Medulla oblongata (tissue), 1 donor: Measurements from ENCODE around the gene KHDRBS2.
A peak's percentile ranks its signal among the peaks of the same experiment; 100 is the strongest.

ENCODE experiments used
- DNase-seq: peaks from one replicate; pipeline ENCODE4 v3.0.0-alpha.2; 2015; ENCODE audit errors: extremely low spot score

KHDRBS2 gene

DNA sequence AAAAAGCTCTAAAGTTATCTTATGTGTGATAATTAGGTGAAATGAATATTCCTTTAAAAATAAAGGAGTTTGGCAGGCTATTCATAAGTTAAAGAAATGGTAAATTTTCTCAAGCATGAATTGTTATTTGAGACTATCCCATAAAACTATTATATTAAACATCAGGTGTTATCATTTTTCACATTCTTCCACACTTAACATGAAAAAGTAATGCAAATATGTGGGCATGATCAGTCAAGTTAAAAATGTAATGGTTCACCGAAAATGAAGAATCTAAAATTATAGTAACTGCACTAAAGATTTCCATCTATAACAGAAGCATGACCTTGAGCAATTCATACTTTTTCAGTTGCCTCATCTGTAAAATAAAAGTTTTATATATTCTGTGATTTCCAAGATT is 110.8 kb downstream of the KHDRBS2 start:
- DNase-seq: no peak

DNA sequence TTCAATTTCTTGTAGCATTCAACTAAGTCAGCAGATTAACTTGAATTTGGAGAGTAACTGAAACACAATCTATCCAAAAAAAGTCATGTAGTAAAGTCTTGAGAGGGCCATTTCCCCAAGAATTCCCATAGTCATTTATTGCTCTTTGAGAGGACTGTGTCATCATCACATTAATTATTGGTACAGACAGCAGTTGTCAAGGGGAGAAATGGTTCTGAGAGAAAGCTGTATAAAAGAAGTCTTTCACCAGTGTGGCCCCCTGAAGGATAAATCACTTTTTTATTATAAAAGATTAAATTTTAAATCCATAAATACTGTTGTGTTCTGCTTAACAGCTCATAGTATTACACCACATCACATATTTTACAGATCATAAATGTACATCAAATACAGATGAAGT is 111.5 kb downstream of the KHDRBS2 start:
- DNase-seq: no peak

DNA sequence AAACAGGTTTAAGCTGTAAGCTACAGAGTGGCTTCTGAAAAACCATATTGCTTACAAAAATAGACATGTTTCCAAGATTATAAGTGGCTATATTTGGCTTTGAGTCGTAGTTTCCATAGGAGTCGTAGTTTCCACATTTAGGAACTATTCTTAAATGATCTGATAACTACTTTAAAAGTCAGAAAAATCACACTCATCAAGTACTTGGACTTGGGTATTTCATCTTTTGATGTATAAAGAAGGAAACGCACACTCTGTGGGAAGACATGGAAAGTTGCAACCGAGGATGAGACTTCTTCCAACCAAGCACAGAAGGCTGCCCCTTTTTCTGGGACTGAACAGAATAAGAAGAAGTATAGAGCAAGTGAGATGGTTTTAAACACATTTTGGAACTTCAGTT is 118.3 kb downstream of the KHDRBS2 start:
- no peak for DNase-seq

GRCh38 chr6:62162858-62163257 is 123.2 kb downstream of the KHDRBS2 start:
- DNase-seq: no peak

- DNase-seq: no peak
These were observed 133.2 kb downstream of the KHDRBS2 start for GRCh38 chr6:62152796-62153195.

DNA sequence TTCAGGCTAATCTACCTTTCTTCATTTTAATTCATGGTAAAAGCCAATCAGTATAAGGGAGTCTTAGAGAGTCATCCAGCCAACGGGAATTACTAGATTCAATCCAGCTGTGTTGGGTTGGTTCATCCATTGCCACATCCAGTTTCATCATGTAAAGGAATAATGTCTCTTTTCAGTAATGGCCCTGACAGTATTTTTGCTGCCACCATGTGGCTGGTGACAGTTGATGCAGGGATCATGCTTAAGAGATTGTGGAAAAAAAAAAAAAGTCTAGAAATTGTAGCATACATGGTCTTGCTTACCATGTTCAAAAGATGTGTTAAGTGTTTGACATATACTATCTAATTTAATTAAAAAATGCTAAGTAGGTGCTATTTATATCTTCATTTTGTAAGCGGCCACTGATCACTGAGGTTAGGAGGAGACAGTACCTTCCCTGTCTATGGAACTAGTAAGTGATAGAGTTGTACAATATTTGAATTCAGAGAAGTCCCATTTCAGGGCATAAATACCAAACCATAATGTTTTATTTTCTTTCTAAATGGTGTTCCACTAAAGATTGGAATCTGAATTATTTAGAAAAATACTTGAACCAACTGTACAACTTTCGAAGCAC is 135.9 kb downstream of the KHDRBS2 start:
- peak; percentile 75 for DNase-seq

DNA sequence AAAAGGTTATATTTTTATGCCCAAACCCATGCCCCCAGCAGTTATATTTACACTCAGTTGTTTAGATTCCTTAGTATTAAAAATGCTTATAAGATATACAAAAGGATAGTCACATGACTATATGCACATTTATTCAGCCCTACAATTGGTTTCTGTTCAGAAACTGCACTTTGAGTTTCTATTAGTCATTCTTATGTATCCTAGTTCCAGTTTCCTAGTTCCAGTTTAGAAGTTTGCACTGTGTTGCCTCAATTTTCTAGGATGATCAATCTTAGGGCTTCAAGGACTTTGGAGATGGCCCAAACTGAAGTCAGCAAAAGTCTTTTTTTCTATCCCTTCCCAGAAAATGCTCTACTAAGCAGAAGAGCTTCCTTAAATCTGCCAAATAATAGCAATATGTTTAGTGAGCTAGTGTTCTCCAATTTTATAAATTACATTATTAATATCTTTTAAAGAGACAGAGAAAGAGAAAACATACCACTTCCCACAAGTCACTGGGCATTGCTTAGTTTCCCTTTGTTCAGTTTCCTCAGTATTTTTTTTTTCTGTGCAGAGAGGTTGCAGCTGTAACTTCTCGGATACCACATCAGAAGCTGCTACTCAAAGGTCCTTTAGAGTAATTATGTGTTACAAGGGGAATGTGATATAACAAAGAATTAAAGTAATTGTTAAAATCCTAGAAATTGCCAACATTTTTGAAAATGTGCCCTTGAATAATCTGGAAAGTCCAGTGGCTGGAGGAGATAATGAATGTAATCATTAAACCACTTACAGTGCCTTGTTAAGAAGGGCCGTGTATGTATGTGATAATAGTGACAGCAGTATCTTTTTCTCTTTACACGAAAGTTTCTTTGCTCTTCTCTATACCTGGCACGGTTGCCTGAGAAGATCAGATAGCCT is 138.8 kb downstream of the KHDRBS2 start:
- peak; percentile 9 for DNase-seq

GRCh38 chr6:62129127-62129526 is 156.9 kb downstream of the KHDRBS2 start:
- no peak for DNase-seq

DNA sequence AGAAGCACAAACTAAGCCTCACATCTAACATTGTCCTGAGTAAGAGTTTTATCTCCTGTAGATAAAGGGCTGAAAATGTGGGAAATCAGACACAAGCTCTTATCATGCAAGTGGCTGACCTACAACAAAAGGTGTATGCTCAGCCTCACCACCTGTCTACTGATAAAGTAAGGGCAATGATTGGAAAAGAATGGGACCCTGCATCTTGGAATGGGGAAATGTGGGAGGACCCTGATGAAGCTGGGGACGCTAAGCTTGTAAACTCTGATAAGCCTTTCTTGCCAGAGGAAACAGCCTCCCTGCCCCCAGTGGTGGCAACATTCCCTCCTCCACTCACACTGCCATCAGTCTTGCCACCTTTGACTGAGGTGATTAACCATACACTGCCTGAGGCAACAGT is 166.6 kb downstream of the KHDRBS2 start:
- no peak for DNase-seq

- DNase-seq: no peak
These were observed 182.7 kb downstream of the KHDRBS2 start for GRCh38 chr6:62103186-62103859.

DNA sequence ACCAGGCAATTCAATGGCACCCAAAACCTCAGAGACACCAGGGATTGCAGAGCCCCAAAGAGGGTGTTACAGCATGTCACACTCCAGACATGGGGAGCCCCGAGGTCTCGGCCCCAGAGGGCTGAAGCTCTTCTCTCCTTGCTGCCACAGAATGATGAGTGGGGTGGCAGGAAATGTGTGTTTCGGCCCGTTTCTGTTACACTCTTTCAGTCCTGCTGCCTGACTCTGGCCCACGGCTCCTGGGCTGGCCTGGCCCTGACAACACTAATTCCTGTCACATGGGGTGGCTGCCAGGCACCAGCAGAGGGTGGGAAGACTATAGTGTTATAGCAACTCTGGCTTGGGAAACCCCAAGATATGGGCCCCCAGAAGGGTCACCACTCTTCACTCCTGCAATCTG is 183.6 kb downstream of the KHDRBS2 start:
- DNase-seq: no peak

DNA sequence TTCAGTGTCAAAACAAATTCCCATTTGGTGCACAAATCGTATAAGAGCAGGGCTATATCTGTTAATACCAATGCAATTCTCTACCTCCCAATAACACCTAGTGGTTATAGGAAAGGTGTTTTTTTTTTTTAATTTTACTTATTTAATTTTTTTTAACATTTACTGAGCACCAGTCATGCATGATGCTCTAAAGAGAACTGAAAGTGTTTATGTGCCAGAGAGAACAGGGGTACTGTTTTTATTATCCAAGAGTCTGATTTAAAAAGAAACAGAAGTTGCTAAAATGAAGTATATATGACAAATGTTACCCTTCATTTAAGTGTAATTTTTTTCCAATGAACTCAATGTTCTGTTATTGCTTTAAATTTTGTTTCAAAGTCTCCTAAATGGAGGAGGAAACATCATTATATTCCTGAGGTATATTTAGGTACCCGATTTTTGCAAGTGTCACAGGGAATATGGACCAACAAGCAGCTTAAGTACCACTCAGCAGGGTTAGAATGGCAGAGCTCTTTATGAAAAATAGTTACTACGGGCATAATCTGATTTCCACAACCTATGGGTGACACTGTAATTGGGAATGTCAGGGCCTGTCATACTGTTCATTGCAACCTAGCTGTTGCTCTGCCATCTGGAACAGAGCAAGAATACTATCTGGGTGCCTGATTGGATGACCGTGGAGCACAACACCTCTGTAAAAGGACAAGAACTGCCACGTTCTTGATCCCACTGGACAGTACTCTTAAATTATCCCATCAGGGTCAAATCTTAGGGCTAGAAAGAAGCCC is 195.4 kb downstream of the KHDRBS2 start:
- no peak for DNase-seq

DNA sequence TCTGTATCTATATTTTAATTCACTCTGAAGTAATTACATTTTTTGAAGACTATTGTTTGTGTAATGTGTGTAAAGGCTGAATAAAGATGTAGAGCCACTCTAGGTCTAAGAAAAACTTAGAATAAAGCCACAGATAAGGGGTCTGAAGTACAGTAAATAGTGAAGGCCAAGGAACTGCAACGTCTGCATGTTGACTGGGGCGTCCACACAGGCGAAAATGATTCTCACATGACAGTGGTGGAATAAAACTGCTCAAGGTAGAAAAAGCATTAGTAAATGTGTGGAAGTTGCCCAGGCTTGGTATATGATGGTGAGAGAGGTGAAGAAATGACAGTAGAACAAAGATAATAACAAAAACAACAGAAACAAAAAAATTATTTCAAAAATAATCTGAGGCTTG is 196.2 kb downstream of the KHDRBS2 start:
- no peak for DNase-seq

- DNase-seq: no peak
These were observed 200.0 kb downstream of the KHDRBS2 start for GRCh38 chr6:62086047-62086446.

DNA sequence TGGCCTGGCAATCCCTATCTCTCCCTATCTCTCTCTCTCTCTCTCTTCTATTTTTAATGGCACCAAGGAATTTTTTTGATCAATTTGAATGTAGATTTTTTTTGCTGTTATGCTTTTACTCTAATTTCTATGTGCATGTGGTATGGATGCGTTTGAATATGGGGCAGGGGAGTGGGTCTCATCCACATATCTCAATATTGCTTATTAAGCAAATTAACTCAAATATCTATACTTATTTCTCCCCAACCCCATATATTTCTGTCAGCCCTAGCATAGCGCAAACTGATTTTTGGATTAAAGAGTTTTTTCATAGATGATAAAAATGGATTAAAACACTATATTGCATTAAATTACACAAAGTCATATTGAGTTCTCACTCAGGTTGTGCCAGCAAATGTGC is 210.2 kb downstream of the KHDRBS2 start:
- DNase-seq: no peak

DNA sequence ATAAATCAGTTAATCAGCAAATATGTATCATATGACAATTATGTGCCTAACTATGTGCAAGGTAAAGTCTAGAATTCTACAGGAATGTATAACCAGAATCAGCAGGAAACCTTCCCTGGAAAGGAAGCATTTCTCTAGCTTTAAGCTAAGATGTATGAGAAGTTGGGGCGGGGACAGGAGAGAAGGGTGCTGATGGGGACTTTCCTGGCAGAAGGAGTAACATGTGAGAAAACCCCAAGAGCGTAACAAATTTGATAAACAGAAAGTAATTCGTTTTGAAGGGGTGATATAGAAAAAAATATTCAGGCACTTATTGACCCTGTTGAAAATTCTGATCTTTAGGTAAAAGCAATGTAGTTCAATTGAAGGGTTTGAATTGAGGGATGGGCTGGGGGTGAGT is 226.1 kb downstream of the KHDRBS2 start:
- no peak for DNase-seq

DNA sequence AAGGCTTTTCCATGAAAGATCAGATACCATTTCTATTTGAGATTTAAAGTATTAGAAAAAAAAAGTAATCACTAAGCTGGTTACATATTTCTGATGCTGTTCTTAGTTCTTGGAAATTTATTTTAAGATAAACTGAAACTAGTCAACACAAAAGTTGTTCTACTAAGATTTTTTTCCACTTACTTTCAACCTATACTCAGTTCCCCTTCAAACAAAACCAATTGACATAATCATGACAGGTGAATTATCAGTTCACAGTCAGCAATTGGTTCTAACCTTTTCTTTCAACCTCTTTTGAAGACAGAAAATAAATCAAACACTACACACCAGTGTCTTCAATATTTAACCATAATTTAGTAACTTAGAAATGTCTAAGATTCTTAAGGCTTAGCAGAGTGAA is 228.7 kb downstream of the KHDRBS2 start:
- no peak for DNase-seq

DNA sequence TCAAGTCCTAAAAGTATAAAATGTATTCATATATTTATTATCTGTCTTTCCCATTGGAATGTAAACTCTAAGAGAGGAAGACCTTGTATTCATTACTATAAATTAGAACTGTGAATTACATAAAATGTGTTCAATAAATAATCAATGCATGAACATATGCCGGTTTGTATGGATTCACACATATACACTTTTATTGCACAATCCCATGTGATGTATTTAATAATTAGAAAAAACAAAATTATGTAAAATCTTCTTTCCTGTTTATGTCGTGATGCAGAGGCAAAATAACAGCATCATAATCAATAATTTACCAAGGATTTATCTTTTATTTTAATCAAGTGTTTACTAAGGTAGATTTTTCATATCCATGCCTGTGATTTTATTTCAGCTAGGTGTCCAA is 240.5 kb downstream of the KHDRBS2 start:
- DNase-seq: no peak

DNA sequence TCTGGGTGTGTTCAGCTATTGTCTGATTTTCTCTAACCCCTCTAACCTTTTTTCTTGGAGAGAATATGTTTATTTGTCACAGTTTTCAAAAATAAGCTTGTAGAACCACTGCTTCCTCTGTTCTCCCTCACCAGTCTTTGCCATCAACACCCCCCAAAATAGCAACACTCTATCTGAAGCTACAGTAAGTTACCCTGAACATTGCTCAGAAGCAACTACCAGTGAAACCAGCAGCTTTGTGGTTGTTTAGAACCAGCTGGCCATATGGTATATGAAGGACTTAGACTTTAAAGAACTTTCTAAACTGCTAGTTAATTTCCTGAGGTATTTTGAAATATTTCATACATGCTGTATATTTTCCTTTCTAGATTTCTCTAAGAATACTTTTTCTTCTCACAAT is 242.9 kb downstream of the KHDRBS2 start:
- no peak for DNase-seq

DNA sequence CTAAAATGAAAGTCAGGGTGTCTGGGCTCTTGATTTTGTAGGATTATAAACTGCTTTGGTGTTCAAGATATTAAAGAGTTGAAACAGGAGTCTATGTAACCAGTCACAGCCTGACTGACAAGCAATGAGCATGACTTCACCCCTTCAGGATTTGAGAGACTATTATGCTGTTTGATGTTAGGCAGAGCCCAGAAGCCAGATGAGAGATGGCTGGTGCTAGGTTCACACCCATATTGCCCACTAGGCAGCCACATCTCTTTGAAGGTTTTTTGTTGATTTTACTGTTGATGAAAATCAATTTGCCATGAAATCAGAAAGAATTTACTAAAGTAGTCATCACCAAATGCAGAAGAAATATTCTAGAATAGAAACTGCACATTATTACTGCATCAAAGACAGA is 243.6 kb downstream of the KHDRBS2 start:
- no peak for DNase-seq

DNA sequence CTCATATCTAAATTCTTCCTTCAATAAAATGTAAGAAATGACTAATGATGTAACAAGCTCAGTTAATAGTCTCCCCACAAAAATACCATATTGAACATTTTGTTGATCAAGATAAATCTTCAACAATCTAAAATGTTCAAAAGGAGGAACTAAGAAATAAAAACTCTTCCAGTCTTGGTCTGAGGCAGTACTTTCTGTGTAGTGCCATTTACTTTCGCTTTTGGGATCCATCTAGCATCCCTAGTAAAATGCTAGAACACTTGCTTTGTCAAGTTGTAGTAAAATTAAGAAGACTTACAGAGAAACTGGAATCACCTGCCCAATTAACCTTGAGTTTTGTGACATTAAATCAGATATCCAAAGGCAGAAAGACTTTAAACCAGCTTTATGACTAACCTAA is 246.4 kb downstream of the KHDRBS2 start:
- no peak for DNase-seq

DNA sequence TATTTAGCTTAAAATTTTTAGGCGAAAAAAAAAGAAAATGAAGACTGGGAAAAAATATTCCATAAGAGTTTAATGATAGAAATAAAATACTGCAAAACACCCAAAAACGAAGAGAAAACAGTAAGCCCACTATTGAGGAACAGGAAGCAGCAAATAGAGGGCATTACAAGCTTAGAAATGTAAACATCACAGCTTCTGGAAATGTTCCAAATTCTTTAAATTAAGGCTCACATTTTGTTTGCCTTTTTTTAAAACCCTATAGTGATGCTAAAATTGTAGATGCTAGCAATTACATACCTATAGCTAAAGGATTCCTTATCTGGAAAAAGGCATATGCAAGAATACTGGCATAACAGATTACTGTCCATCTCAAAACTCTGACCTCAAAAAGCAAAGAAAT is 248.6 kb downstream of the KHDRBS2 start:
- DNase-seq: no peak
